GM23338 (cell line): ENCODE data around the gene TTC13. TPM values are rescaled to one million over a fixed set of nuclear protein-coding genes. Genes with fewer than 3 reads are reported as not detected.

Experiments used
- ATAC-seq: fragments of 200-7000 bp; cut with Tn5 transposase; 3 replicates; pipeline ENCODE4 v1.9.1; 2020
- DNase-seq: peaks from one replicate; pipeline ENCODE4 v3.0.0-alpha.2; 2015; ENCODE audit warnings: low spot score
- H2AFZ ChIP-seq: fragments of 200-600 bp; sonication (generic); 2 replicates; pipeline ENCODE4 v1.8.0; 2016; ENCODE audit warnings: antibody characterized with exemption, mild to moderate bottlenecking, moderate library complexity
- H3F3A ChIP-seq: fragments of 200-600 bp; sonication (generic); replicated peaks from 2 replicates; pipeline ENCODE4 v1.8.0; 2017; ENCODE audit warnings: antibody characterized with exemption, mixed run types, low read depth
- H3K27ac ChIP-seq: fragments of 200-600 bp; sonication (generic); 2 replicates; pipeline ENCODE4 v1.6.1; 2016; ENCODE audit warnings: low read depth
- H3K27me3 ChIP-seq: fragments of 200-600 bp; sonication (generic); 2 replicates; pipeline ENCODE4 v1.8.0; 2016; ENCODE audit warnings: mild to moderate bottlenecking, mixed run types, moderate library complexity; ENCODE audit not compliant: insufficient read depth
- H3K36me3 ChIP-seq: fragments of 200-600 bp; sonication (generic); 2 replicates; pipeline ENCODE4 v1.8.0; 2016; ENCODE audit warnings: mild to moderate bottlenecking; ENCODE audit not compliant: insufficient read depth
- H3K4me1 ChIP-seq: fragments of 200-600 bp; sonication (generic); 2 replicates; pipeline ENCODE4 v1.8.0; 2016; ENCODE audit warnings: mild to moderate bottlenecking, moderate library complexity; ENCODE audit not compliant: insufficient read depth
- H3K4me2 ChIP-seq: fragments of 200-600 bp; sonication (generic); 2 replicates; pipeline ENCODE4 v1.7.1; 2017; ENCODE audit warnings: mixed run types
- H3K4me3 ChIP-seq: fragments of 200-600 bp; sonication (generic); 2 replicates; pipeline ENCODE4 v1.6.1; 2016; ENCODE audit warnings: mixed run types
- H3K79me2 ChIP-seq: fragments of 200-600 bp; sonication (generic); replicated peaks from 2 replicates; pipeline ENCODE4 v1.8.0; 2017; ENCODE audit warnings: mild to moderate bottlenecking; ENCODE audit not compliant: insufficient read depth
- H3K9me2 ChIP-seq: fragments of 200-600 bp; sonication (generic); 2 replicates; pipeline ENCODE4 v1.8.0; 2017; ENCODE audit not compliant: insufficient read depth
- H4K20me1 ChIP-seq: fragments of 200-600 bp; sonication (generic); replicated peaks from 2 replicates; pipeline ENCODE4 v1.8.0; 2017; ENCODE audit warnings: mild to moderate bottlenecking; ENCODE audit not compliant: insufficient read depth
- H3K27ac Mint-ChIP-seq: 2 replicates; pipeline ENCODE4 v1.8.0; 2020; ENCODE audit warnings: inconsistent platforms, mild to moderate bottlenecking, moderate library complexity, mixed read lengths
- H3K27me3 Mint-ChIP-seq: 3 replicates; pipeline ENCODE4 v1.8.0; 2022; ENCODE audit warnings: low read depth, mild to moderate bottlenecking, moderate library complexity, mixed read lengths, inconsistent platforms; ENCODE audit not compliant: insufficient read depth, poor library complexity
- H3K36me3 Mint-ChIP-seq: 3 replicates; pipeline ENCODE4 v1.8.0; 2021; ENCODE audit warnings: low read depth, mild to moderate bottlenecking, inconsistent platforms, moderate library complexity, mixed read lengths
- H3K4me1 Mint-ChIP-seq: 3 replicates; pipeline ENCODE4 v1.8.0; 2020; ENCODE audit warnings: mild to moderate bottlenecking, inconsistent platforms, mixed read lengths
- H3K4me3 Mint-ChIP-seq: 3 replicates; pipeline ENCODE4 v1.8.0; 2021; ENCODE audit warnings: moderate library complexity, mild to moderate bottlenecking, inconsistent platforms, mixed read lengths
- H3K9me3 Mint-ChIP-seq: 3 replicates; pipeline ENCODE4 v1.8.0; 2020; ENCODE audit warnings: moderate library complexity, mild to moderate bottlenecking, inconsistent platforms, mixed read lengths
- CTCF ChIP-seq, 2 experiments: fragments of 200-600 bp in 1 of 2; sonication (generic) in 1 of 2; conservative IDR thresholded peaks; 2 replicates each; pipeline versions ENCODE4 v1.5.1 to v1.6.1; 2016 to 2017; ENCODE audit warnings: antibody characterized with exemption in 2 of 2, low read depth in 2 of 2, mild to moderate bottlenecking in 2 of 2, moderate library complexity in 1 of 2
- EZH2phosphoT487 ChIP-seq: fragments of 200-600 bp; sonication (generic); IDR thresholded peaks from one replicate; pipeline ENCODE4 v1.8.1; 2018; ENCODE audit warnings: antibody characterized with exemption; ENCODE audit not compliant: unreplicated experiment
- JUNB ChIP-seq: IDR thresholded peaks from one replicate; pipeline ENCODE4 v1.6.1; 2016; ENCODE audit warnings: antibody characterized with exemption; ENCODE audit not compliant: unreplicated experiment
- NANOG ChIP-seq: IDR thresholded peaks from 2 replicates; pipeline ENCODE4 v1.6.1; 2016; ENCODE audit warnings: antibody characterized with exemption, borderline replicate concordance
- POLR2AphosphoS5 ChIP-seq: IDR thresholded peaks from 2 replicates; pipeline ENCODE4 v1.6.1; 2016; ENCODE audit warnings: antibody characterized with exemption, low read depth
- STAT1 ChIP-seq: IDR thresholded peaks from one replicate; pipeline ENCODE4 v1.6.1; 2016; ENCODE audit warnings: antibody characterized with exemption; ENCODE audit not compliant: unreplicated experiment
- ZNF331 ChIP-seq: fragments of 250-450 bp; sonication (Bioruptor Pico); IDR thresholded peaks from 2 replicates; pipeline ENCODE4 v1.5.0; 2020; ENCODE audit warnings: low read depth, mild to moderate bottlenecking, moderate library complexity
- polyA plus RNA-seq: library from polyadenylated mRNA; unstranded; fragments of >200 nt; fragmentation: Nextera tagmentation; extraction: Ambion mirVana; gene quantifications from 2 replicates; pipeline ENCODE4 v1.2.1, GENCODE V29; 2016
- total RNA-seq: library from RNA; depleted of rRNA; stranded (reverse); fragments of >200 nt; shearing (Covaris generic); gene quantifications from 2 replicates; pipeline ENCODE4 v1.2.3, GENCODE V29; 2014
- TF ChIP-seq, protein P1 (sequence below): IDR thresholded peaks from one replicate; pipeline ENCODE4 v1.6.1; 2018; ENCODE audit warnings: antibody characterized with exemption; ENCODE audit not compliant: unreplicated experiment
- TF ChIP-seq, protein P2 (sequence below): IDR thresholded peaks from 2 replicates; pipeline ENCODE4 v1.6.1; 2016; ENCODE audit warnings: antibody characterized with exemption

TTC13 gene
- total and polyA plus RNA-seq, 2 experiments from 2014 or later: 3.8 to 9.4 TPM

DNA sequence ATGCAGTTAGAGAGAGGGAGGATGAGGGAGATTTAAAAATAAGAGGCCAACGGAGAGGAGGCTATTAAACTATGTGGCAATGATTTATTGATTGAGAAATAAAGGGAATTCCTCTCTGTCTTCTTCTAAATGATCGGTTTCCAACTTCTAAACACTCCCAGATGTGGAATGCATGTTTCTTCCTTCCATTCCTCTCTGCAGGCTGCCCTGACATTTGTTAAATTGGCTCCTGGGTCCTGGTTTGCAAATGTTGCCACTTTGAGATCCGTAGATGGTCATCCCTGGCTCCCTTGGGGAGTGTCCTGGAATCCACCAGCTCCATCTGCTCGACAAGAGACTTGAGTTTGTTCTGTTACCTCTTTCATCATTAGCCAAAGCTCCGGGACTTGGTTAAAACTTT, 100.1 kb downstream of the TTC13 start:
- H3K4me1 Mint-ChIP-seq: peaks cover 32% of the 10 kb centered on the region
- Histone ChIP-seq H3K79me2 (no peaks in the 10 kb centered on the region), H3K36me3 (no peaks in the 10 kb centered on the region), H3K4me2 (no peak overlapping the region), H3F3A (no peaks in the 10 kb centered on the region), H3K4me3 (no peak overlapping the region), H3K9me2 (no peaks in the 10 kb centered on the region), H3K4me1 (no peaks in the 10 kb centered on the region), H3K27ac (no peak overlapping the region), H4K20me1 (no peaks in the 10 kb centered on the region), H3K27me3 (no peaks in the 10 kb centered on the region), H2AFZ (no peak overlapping the region)
- no peaks in the 10 kb centered on the region; the same call in 2 of the 3 replicates for H3K9me3 Mint-ChIP-seq
- ATAC-seq (no peak), DNase-seq (no peak)
- H3K4me3 Mint-ChIP-seq: no peak overlapping the region; the same call in 2 of the 3 replicates
- H3K27ac Mint-ChIP-seq: no peak overlapping the region
- TF ChIP-seq JUNB (no peak), ZNF331 (CRISPR knock-in tag) (no peak), CTCF (conservative IDR thresholded peaks at IDR 0.05; ENCODE audit: low read depth in 2 of 2) (no peak), POLR2AphosphoS5 (no peak), STAT1 (no peak), EZH2phosphoT487 (no peak), NANOG (no peak)
- 0 out of 3 replicates have a peak, but pooled peaks cover 6% of the 10 kb centered on the region for H3K36me3 Mint-ChIP-seq
- H3K27me3 Mint-ChIP-seq: peaks cover 6% of the 10 kb centered on the region

DNA sequence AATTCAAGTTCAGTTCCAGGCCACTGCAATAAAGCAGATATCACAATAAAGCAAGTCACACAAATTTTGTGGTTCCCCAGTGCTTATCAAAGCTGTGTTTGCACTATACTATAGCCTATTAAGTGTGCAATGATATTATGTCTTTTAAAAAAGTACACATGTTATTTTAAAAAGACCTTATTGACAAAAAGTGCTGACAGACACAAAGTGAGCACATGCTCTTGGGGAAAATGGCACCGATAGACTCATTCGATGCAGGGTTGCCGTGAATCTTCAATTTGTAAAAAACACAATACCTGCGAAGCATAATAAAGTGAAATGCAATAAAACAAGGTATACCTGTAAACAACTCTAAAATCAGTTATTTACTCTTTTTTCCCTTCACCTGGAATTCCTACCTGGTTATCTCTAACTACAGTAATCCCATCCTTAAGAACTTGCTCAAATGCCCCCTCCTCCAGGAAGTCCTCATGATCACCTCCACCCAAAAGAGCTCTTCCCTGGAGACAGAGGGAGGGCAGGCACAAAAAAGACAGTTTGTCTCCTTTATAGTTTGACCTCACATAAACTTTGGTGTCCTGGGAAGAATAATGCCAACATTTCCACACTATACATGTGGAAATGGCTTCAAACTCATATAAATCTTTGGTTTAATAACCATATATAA, 100.6 kb downstream of the TTC13 start:
- ATAC-seq: no peak
- Histone ChIP-seq H4K20me1 (no peaks in the 10 kb centered on the region), H3K27ac (no peak overlapping the region), H3K36me3 (no peaks in the 10 kb centered on the region), H3K4me3 (no peak overlapping the region), H3K79me2 (no peaks in the 10 kb centered on the region), H3K4me1 (no peaks in the 10 kb centered on the region), H3K27me3 (no peaks in the 10 kb centered on the region), H2AFZ (no peak overlapping the region), H3K9me2 (no peaks in the 10 kb centered on the region), H3K4me2 (no peak overlapping the region), H3F3A (no peaks in the 10 kb centered on the region)
- peaks cover 6% of the 10 kb centered on the region for H3K27me3 Mint-ChIP-seq
- no peak overlapping the region for H3K4me3 Mint-ChIP-seq
- no peak for TF ChIP-seq POLR2AphosphoS5
- TF ChIP-seq STAT1: no peak
- TF ChIP-seq NANOG: no peak
- TF ChIP-seq, protein P1, sequence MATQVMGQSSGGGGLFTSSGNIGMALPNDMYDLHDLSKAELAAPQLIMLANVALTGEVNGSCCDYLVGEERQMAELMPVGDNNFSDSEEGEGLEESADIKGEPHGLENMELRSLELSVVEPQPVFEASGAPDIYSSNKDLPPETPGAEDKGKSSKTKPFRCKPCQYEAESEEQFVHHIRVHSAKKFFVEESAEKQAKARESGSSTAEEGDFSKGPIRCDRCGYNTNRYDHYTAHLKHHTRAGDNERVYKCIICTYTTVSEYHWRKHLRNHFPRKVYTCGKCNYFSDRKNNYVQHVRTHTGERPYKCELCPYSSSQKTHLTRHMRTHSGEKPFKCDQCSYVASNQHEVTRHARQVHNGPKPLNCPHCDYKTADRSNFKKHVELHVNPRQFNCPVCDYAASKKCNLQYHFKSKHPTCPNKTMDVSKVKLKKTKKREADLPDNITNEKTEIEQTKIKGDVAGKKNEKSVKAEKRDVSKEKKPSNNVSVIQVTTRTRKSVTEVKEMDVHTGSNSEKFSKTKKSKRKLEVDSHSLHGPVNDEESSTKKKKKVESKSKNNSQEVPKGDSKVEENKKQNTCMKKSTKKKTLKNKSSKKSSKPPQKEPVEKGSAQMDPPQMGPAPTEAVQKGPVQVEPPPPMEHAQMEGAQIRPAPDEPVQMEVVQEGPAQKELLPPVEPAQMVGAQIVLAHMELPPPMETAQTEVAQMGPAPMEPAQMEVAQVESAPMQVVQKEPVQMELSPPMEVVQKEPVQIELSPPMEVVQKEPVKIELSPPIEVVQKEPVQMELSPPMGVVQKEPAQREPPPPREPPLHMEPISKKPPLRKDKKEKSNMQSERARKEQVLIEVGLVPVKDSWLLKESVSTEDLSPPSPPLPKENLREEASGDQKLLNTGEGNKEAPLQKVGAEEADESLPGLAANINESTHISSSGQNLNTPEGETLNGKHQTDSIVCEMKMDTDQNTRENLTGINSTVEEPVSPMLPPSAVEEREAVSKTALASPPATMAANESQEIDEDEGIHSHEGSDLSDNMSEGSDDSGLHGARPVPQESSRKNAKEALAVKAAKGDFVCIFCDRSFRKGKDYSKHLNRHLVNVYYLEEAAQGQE: no peak
- no peak for TF ChIP-seq CTCF (conservative IDR thresholded peaks at IDR 0.05; ENCODE audit: low read depth in 2 of 2)
- TF ChIP-seq, protein P2, sequence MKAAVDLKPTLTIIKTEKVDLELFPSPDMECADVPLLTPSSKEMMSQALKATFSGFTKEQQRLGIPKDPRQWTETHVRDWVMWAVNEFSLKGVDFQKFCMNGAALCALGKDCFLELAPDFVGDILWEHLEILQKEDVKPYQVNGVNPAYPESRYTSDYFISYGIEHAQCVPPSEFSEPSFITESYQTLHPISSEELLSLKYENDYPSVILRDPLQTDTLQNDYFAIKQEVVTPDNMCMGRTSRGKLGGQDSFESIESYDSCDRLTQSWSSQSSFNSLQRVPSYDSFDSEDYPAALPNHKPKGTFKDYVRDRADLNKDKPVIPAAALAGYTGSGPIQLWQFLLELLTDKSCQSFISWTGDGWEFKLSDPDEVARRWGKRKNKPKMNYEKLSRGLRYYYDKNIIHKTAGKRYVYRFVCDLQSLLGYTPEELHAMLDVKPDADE: no peak
- no peak overlapping the region for H3K27ac Mint-ChIP-seq
- no peaks in the 10 kb centered on the region; the same call in 2 of the 3 replicates for H3K9me3 Mint-ChIP-seq
- 0 out of 3 replicates have a peak, but pooled peaks cover 6% of the 10 kb centered on the region for H3K36me3 Mint-ChIP-seq
- no peak for DNase-seq
- H3K4me1 Mint-ChIP-seq: peaks cover 31% of the 10 kb centered on the region
